Caco-2 (cell line): ENCODE results near the gene ZP4. TPM values are rescaled to one million over a fixed set of nuclear protein-coding genes. Genes with fewer than 3 reads are reported as not detected.

Experiments used
- BruUV-seq: library from RNA; stranded (reverse); fragments of 400-500 nt; replicated peaks from 2 replicates; lab custom pipeline; 2021; lab: Mats Ljungman, UMichigan
- CTCF ChIA-PET: fragments of 300-600 bp; sonication (Branson Sonifier 250); formaldehyde crosslinking; loops from one replicate; lab custom pipeline; 2022; ENCODE audit warnings: antibody characterized with exemption; lab: Charles Lee
- POLR2A ChIA-PET: fragments of 300-600 bp; sonication (Branson Sonifier 250); formaldehyde crosslinking; loops from one replicate; lab custom pipeline; 2022; ENCODE audit warnings: antibody characterized with exemption; lab: Charles Lee
- DNase-seq, 2 experiments: peaks; one replicate each; pipeline versions ENCODE4 v3.0.0 to v3.0.0-alpha.2; 2020 to 2022
- H3K27me3 ChIP-seq: replicated peaks from 2 replicates; pipeline ENCODE4 v1.6.0; 2011; ENCODE audit warnings: low read length; ENCODE audit not compliant: control insufficient read depth, insufficient read depth
- H3K36me3 ChIP-seq: 2 replicates; pipeline ENCODE4 v1.5.1; 2011; ENCODE audit warnings: low read length; ENCODE audit not compliant: control insufficient read depth, insufficient read depth
- H3K4me1 ChIP-seq: fragments of 250-450 bp; sonication (Bioruptor Pico); 2 replicates; pipeline ENCODE4 v1.5.1; 2020; ENCODE audit warnings: mild to moderate bottlenecking
- H3K4me3 ChIP-seq: 2 replicates; pipeline ENCODE4 v1.5.1; 2011; ENCODE audit warnings: low read depth, mild to moderate bottlenecking, control low read depth, low read length
- H3K9me3 ChIP-seq: fragments of 250-450 bp; sonication (Bioruptor Pico); 2 replicates; pipeline ENCODE4 v1.5.1; 2020; ENCODE audit warnings: mild to moderate bottlenecking, moderate library complexity
- H3K27ac Mint-ChIP-seq: one replicate; pipeline ENCODE4 v1.8.0; 2022; ENCODE audit warnings: mixed read lengths; ENCODE audit not compliant: unreplicated experiment
- H3K27me3 Mint-ChIP-seq: one replicate; pipeline ENCODE4 v1.8.0; 2022; ENCODE audit warnings: mixed read lengths; ENCODE audit not compliant: insufficient read depth, unreplicated experiment
- H3K36me3 Mint-ChIP-seq: one replicate; pipeline ENCODE4 v1.8.0; 2022; ENCODE audit warnings: mild to moderate bottlenecking, mixed read lengths; ENCODE audit not compliant: insufficient read depth, unreplicated experiment
- H3K4me1 Mint-ChIP-seq: one replicate; pipeline ENCODE4 v1.8.0; 2022; ENCODE audit warnings: low read depth, mixed read lengths; ENCODE audit not compliant: unreplicated experiment
- H3K4me3 Mint-ChIP-seq: one replicate; pipeline ENCODE4 v1.8.0; 2022; ENCODE audit warnings: mild to moderate bottlenecking, moderate library complexity, mixed read lengths; ENCODE audit not compliant: unreplicated experiment
- H3K9me3 Mint-ChIP-seq: one replicate; pipeline ENCODE4 v1.8.0; 2022; ENCODE audit warnings: mixed read lengths; ENCODE audit not compliant: unreplicated experiment
- intact Hi-C: fragments of 100-400 bp; cut with micrococcal nuclease; formaldehyde crosslinking; loops from one replicate; pipeline ENCODE4 v1.10.0; 2022; ENCODE audit not compliant: unreplicated experiment
- total RNA-seq: library from RNA; stranded (reverse); gene quantifications from 2 replicates; pipeline ENCODE4 v1.2.3, GENCODE V29; 2022
- TF ChIP-seq, protein P1 (sequence below), 2 experiments: fragments of 200-600 bp in 1 of 2; IDR thresholded peaks; 1 replicate in 1 of 2; 2 replicates in 1 of 2; pipeline versions ENCODE4 v1.5.1 to v1.8.0; 2011 to 2022; ENCODE audit warnings: antibody characterized with exemption in 1 of 2, control low read depth in 1 of 2, inconsistent platforms in 1 of 2, low read depth in 1 of 2, low read length in 1 of 2, mild to moderate bottlenecking in 1 of 2, moderate library complexity in 1 of 2; ENCODE audit not compliant: insufficient read depth in 1 of 2, severe bottlenecking in 1 of 2, unreplicated experiment in 1 of 2

ZP4 gene
- total RNA-seq, 1 experiment from 2014 or later, result not detected

GRCh38 chr1:237932816-237933215 is 42.1 kb upstream of the ZP4 start:
- no peak for DNase-seq
- H3K27me3 ChIP-seq, result no peaks in the 10 kb centered on the region
- H3K9me3 ChIP-seq, result no peaks in the 10 kb centered on the region
- H3K4me3 ChIP-seq, result no peak overlapping the region
- no peaks in the 10 kb centered on the region for H3K36me3 ChIP-seq
- Mint-ChIP-seq H3K9me3 (no peaks in the 10 kb centered on the region), H3K27me3 (peaks cover 13% of the 10 kb centered on the region), H3K27ac (no peak overlapping the region), H3K4me1 (no peaks in the 10 kb centered on the region), H3K4me3 (no peak overlapping the region), H3K36me3 (no peaks in the 10 kb centered on the region)
- TF ChIP-seq, protein P1, sequence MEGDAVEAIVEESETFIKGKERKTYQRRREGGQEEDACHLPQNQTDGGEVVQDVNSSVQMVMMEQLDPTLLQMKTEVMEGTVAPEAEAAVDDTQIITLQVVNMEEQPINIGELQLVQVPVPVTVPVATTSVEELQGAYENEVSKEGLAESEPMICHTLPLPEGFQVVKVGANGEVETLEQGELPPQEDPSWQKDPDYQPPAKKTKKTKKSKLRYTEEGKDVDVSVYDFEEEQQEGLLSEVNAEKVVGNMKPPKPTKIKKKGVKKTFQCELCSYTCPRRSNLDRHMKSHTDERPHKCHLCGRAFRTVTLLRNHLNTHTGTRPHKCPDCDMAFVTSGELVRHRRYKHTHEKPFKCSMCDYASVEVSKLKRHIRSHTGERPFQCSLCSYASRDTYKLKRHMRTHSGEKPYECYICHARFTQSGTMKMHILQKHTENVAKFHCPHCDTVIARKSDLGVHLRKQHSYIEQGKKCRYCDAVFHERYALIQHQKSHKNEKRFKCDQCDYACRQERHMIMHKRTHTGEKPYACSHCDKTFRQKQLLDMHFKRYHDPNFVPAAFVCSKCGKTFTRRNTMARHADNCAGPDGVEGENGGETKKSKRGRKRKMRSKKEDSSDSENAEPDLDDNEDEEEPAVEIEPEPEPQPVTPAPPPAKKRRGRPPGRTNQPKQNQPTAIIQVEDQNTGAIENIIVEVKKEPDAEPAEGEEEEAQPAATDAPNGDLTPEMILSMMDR (IDR thresholded peaks at IDR 0.05; ENCODE audit: insufficient read depth in 1 of 2, low read depth in 1 of 2, low read length in 1 of 2, severe bottlenecking in 1 of 2, unreplicated experiment in 1 of 2), result no peak
- intact Hi-C loops, result no loop called here
- CTCF ChIA-PET, result no interaction called here
- no peaks in the 10 kb centered on the region for H3K4me1 ChIP-seq
- POLR2A ChIA-PET, result no interaction called here
- BruUV-seq, result no TSS peak

DNA sequence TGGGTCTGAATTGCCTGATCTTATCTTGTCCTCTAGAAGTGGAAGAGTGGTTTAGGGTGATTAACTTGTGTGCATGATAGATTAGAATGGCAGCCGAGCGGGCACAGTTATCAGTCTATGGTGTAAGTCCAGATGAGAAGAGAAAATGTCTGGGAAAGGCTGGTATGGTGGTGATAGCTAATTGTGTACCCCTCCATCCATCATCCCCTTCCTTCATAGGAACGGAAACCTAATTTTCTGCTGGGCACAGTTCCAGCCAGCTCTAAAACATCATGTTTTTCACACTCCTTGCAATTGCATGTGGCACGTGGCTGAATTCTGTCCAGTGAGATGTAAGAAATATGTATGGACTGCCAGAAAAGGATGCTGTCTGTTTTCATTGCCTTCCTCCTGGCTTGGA is 40.9 kb upstream of the ZP4 start:
- intact Hi-C loops, result no loop called here
- POLR2A ChIA-PET, result no interaction called here

DNA sequence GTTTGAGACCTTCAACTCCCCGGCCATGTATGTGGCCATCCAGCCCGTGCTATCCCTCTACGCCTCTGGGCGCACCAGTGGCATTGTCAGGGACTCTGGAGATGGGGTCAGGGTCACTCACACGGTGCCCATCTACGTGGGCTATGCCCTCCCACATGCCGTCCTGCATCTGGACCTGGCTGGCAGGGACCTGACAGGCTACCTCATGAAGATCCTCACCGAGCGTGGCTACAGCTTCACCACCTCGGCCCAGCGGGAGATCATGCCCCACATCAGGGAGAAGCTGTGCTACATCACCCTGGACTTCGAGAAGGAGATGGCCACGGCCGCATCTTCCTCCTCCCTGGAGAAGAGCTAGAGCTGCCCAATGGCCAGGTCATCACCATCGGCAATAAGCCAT is 36.5 kb upstream of the ZP4 start:
- Histone ChIP-seq H3K4me3 (no peak overlapping the region), H3K4me1 (no peaks in the 10 kb centered on the region), H3K9me3 (no peaks in the 10 kb centered on the region; the same call in 1 of the 2 replicates), H3K36me3 (no peaks in the 10 kb centered on the region), H3K27me3 (no peaks in the 10 kb centered on the region)
- Mint-ChIP-seq H3K27ac (no peak overlapping the region), H3K27me3 (peaks cover 8% of the 10 kb centered on the region), H3K9me3 (no peaks in the 10 kb centered on the region), H3K4me3 (no peak overlapping the region), H3K4me1 (no peaks in the 10 kb centered on the region), H3K36me3 (no peaks in the 10 kb centered on the region)
- DNase-seq, result no peak
- intact Hi-C loops, result no loop called here
- no TSS peak for BruUV-seq
- ChIA-PET POLR2A (no interaction called here), CTCF (no interaction called here)
- TF ChIP-seq, protein P1 (IDR thresholded peaks at IDR 0.05; ENCODE audit: insufficient read depth in 1 of 2, low read depth in 1 of 2, low read length in 1 of 2, severe bottlenecking in 1 of 2, unreplicated experiment in 1 of 2), result no peak

More for the DNA sequence above, 40.9 kb upstream of the ZP4 start:
- H3K9me3 Mint-ChIP-seq, result no peaks in the 10 kb centered on the region
- Histone ChIP-seq H3K36me3 (no peaks in the 10 kb centered on the region), H3K4me1 (no peaks in the 10 kb centered on the region), H3K27me3 (no peaks in the 10 kb centered on the region), H3K9me3 (no peaks in the 10 kb centered on the region), H3K4me3 (no peak overlapping the region)
- H3K4me1 Mint-ChIP-seq, result no peaks in the 10 kb centered on the region
- DNase-seq, result no peak
- peaks cover 12% of the 10 kb centered on the region for H3K27me3 Mint-ChIP-seq
- no TSS peak for BruUV-seq
- no peak overlapping the region for H3K27ac Mint-ChIP-seq
- TF ChIP-seq, protein P1 (IDR thresholded peaks at IDR 0.05; ENCODE audit: insufficient read depth in 1 of 2, low read depth in 1 of 2, low read length in 1 of 2, severe bottlenecking in 1 of 2, unreplicated experiment in 1 of 2), result no peak
- no peaks in the 10 kb centered on the region for H3K36me3 Mint-ChIP-seq
- no peak overlapping the region for H3K4me3 Mint-ChIP-seq
- CTCF ChIA-PET, result no interaction called here
